Mesenchymal stem cell (in vitro differentiated cells and primary cell): ENCODE measurements around the gene POLDIP3.

ENCODE experiments used
- DNase-seq: peaks from one replicate; pipeline ENCODE4 v3.0.0-alpha.2; 2013
- H2AFZ ChIP-seq: one replicate; pipeline ENCODE4 v1.6.1; 2013; ENCODE audit warnings: low read depth, mild to moderate bottlenecking, control low read depth, inconsistent platforms, low read length, moderate library complexity
- H2AK5ac ChIP-seq: 2 replicates; pipeline ENCODE4 v1.6.1; 2013; ENCODE audit warnings: low read length, moderate library complexity, mild to moderate bottlenecking, inconsistent platforms; ENCODE audit not compliant: severe bottlenecking
- H2BK120ac ChIP-seq: one replicate; pipeline ENCODE4 v1.6.1; 2013; ENCODE audit warnings: low read depth, mild to moderate bottlenecking, inconsistent platforms, low read length, moderate library complexity
- H2BK12ac ChIP-seq, 2 experiments: one replicate each; pipeline ENCODE4 v1.6.1; 2013; ENCODE audit warnings: inconsistent platforms in 2 of 2, low read length in 2 of 2, mild to moderate bottlenecking in 2 of 2, moderate library complexity in 2 of 2, control low read depth in 1 of 2
- H2BK15ac ChIP-seq: one replicate; pipeline ENCODE4 v1.6.1; 2013; ENCODE audit warnings: mild to moderate bottlenecking, low read depth, inconsistent platforms; ENCODE audit not compliant: poor library complexity, severe bottlenecking
- H2BK5ac ChIP-seq: 2 replicates; pipeline ENCODE4 v1.6.1; 2013; ENCODE audit warnings: low read depth, mild to moderate bottlenecking, low read length, control low read depth, inconsistent platforms; ENCODE audit not compliant: poor library complexity, severe bottlenecking
- H3K14ac ChIP-seq, 2 experiments: one replicate each; pipeline ENCODE4 v1.6.1; 2013; ENCODE audit warnings: inconsistent platforms in 2 of 2, low read length in 2 of 2, control low read depth in 1 of 2, mild to moderate bottlenecking in 1 of 2, moderate library complexity in 1 of 2
- H3K18ac ChIP-seq, 2 experiments: one replicate each; pipeline ENCODE4 v1.6.1; 2013; ENCODE audit warnings: inconsistent platforms in 2 of 2, low read length in 2 of 2, control low read depth in 1 of 2, low read depth in 1 of 2, mild to moderate bottlenecking in 1 of 2
- H3K23ac ChIP-seq, 2 experiments: one replicate each; pipeline ENCODE4 v1.6.1; 2013; ENCODE audit warnings: inconsistent platforms in 2 of 2, low read length in 2 of 2, mild to moderate bottlenecking in 2 of 2, moderate library complexity in 2 of 2, control low read depth in 1 of 2
- H3K27ac ChIP-seq: 2 replicates; pipeline ENCODE4 v1.5.1; 2013; ENCODE audit warnings: mild to moderate bottlenecking, moderate library complexity, low read length, control low read depth, inconsistent platforms; ENCODE audit not compliant: poor library complexity, severe bottlenecking
- H3K27me3 ChIP-seq, 2 experiments: 2 replicates each; pipeline versions ENCODE4 v1.6.1 to v1.7.0; 2013; ENCODE audit warnings: low read length in 2 of 2, mild to moderate bottlenecking in 2 of 2, moderate library complexity in 2 of 2, control low read depth in 1 of 2, inconsistent platforms in 1 of 2; ENCODE audit not compliant: control insufficient read depth in 1 of 2, insufficient read depth in 1 of 2
- H3K36me3 ChIP-seq, 2 experiments: 2 replicates each; pipeline versions ENCODE4 v1.6.1 to v1.7.0; 2013; ENCODE audit warnings: low read length in 2 of 2, control low read depth in 1 of 2, inconsistent platforms in 1 of 2, low read depth in 1 of 2, mild to moderate bottlenecking in 1 of 2; ENCODE audit not compliant: insufficient read depth in 2 of 2, control insufficient read depth in 1 of 2
- H3K4ac ChIP-seq, 2 experiments: one replicate each; pipeline ENCODE4 v1.6.1; 2013; ENCODE audit warnings: inconsistent platforms in 2 of 2, low read length in 2 of 2, mild to moderate bottlenecking in 2 of 2, moderate library complexity in 2 of 2, control low read depth in 1 of 2, low read depth in 1 of 2
- H3K4me1 ChIP-seq: 2 replicates; pipeline ENCODE4 v1.6.1; 2013; ENCODE audit warnings: low read depth, low read length, control low read depth; ENCODE audit not compliant: control insufficient read depth, insufficient read depth
- H3K4me2 ChIP-seq: 2 replicates; pipeline ENCODE4 v1.6.1; 2013; ENCODE audit warnings: low read length, mild to moderate bottlenecking, inconsistent platforms; ENCODE audit not compliant: poor library complexity, severe bottlenecking
- H3K4me3 ChIP-seq, 2 experiments: 2 replicates each; pipeline versions ENCODE4 v1.5.1 to v1.7.0; 2013; ENCODE audit warnings: low read length in 2 of 2, mild to moderate bottlenecking in 2 of 2, control low read depth in 1 of 2, low read depth in 1 of 2; ENCODE audit not compliant: insufficient read depth in 1 of 2
- H3K79me1 ChIP-seq: replicated peaks from 2 replicates; pipeline ENCODE4 v1.6.1; 2013; ENCODE audit warnings: mild to moderate bottlenecking, control low read depth, low read length, inconsistent platforms; ENCODE audit not compliant: poor library complexity, severe bottlenecking
- H3K9ac ChIP-seq: 2 replicates; pipeline ENCODE4 v1.7.0; 2013; ENCODE audit warnings: mild to moderate bottlenecking, low read length, moderate library complexity
- H3K9me3 ChIP-seq: 2 replicates; pipeline ENCODE4 v1.7.0; 2013; ENCODE audit warnings: mild to moderate bottlenecking, low read length; ENCODE audit not compliant: control insufficient read depth
- H4K8ac ChIP-seq: one replicate; pipeline ENCODE4 v1.6.1; 2013; ENCODE audit warnings: inconsistent platforms, mild to moderate bottlenecking, low read length, moderate library complexity
- H4K91ac ChIP-seq: one replicate; pipeline ENCODE4 v1.6.1; 2013; ENCODE audit warnings: mild to moderate bottlenecking, low read length, inconsistent platforms
- WGBS: methylation state at CpG from one replicate; pipeline ENCODE4 v1.1.7; 2013; ENCODE audit warnings: mixed read lengths; 5-methylcytosine and 5-hydroxymethylcytosine counted together

The POLDIP3 gene

DNA sequence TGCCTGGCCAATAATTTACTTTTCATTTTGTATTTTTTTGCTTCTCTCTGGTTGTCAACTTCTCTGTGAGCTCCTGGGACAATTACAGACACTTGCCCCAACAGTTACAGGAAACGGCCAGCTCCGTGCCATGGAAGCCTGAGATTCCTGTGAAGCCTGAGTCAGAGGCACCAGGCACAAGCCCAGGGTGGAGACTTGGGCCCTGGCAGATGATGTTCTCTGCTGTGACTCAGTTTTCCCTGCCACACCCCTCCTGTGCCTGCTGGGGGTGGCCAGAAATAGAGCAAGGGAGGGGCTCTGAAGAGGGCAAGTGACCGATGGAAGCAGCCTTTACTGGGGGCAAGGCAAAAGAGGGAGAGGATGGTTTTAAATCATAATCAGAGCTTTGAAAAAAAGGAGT, 20.8 kb upstream of the POLDIP3 start:
- H3K23ac ChIP-seq, result no peak overlapping the region
- peak overlapping the region; percentile 53 for H2AK5ac ChIP-seq
- no peak overlapping the region for H3K18ac ChIP-seq
- peak overlapping the region; percentile 67 for H3K27ac ChIP-seq
- no peak overlapping the region for H3K4ac ChIP-seq
- WGBS, result 0% methylated on average over 3 of the region's 3 CpGs
- H3K36me3 ChIP-seq, result peaks cover 43 to 48% of the 10 kb centered on the region in 2 experiments
- peak; percentile 93 for DNase-seq
- H3K79me1 ChIP-seq, result peaks cover 22% of the 10 kb centered on the region
- H2BK15ac ChIP-seq, result no peak overlapping the region
- peak overlapping the region in 1 of 2 experiments; percentile 37 for H3K4me3 ChIP-seq
- no peaks in the 10 kb centered on the region for H3K27me3 ChIP-seq
- no peak overlapping the region for H3K4me2 ChIP-seq
- H2AFZ ChIP-seq, result no peak overlapping the region
- peak overlapping the region in 1 of 2 experiments; percentile 30 for H3K14ac ChIP-seq
- peaks cover 34% of the 10 kb centered on the region for H3K4me1 ChIP-seq
- peak overlapping the region; percentile 75 for H3K9ac ChIP-seq
- no peak overlapping the region for H2BK120ac ChIP-seq
- H3K9me3 ChIP-seq, result no peaks in the 10 kb centered on the region
- H4K8ac ChIP-seq, result peak overlapping the region; percentile 76
- H2BK12ac ChIP-seq, result peak overlapping the region in 1 of 2 experiments; percentile 29
- no peak overlapping the region for H2BK5ac ChIP-seq
- no peak overlapping the region for H4K91ac ChIP-seq

DNA sequence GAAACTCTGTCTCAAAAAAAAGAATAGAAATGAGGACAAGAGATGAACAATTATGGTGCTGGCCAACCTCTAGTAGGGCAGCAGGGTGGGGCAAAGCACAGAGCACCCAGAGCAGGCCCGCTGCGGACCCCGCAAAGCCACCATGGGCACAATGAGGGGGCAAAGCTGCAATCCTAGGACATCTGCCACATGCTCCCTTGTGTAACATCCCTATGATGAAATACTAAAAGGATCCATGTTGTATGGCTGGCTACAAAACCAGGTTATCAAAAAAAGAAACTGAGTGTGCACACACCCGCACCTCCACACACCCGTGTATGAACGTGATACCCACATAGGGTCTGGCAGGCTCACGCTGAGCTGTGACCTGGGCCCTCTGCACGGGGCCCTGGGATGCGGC, 18.3 kb upstream of the POLDIP3 start:
- WGBS, result 98% methylated on average over 7 of the region's 9 CpGs
- H3K4ac ChIP-seq, result no peak overlapping the region
- DNase-seq, result no peak
- peak overlapping the region in 1 of 2 experiments; percentile 25 for H2BK12ac ChIP-seq
- H2BK5ac ChIP-seq, result no peak overlapping the region
- H3K23ac ChIP-seq, result no peak overlapping the region
- no peak overlapping the region for H3K18ac ChIP-seq
- H3K9ac ChIP-seq, result no peak overlapping the region
- H3K79me1 ChIP-seq, result peaks cover 39% of the 10 kb centered on the region
- H3K4me3 ChIP-seq, result no peak overlapping the region
- no peak overlapping the region for H2BK15ac ChIP-seq
- no peak overlapping the region for H2AFZ ChIP-seq
- H3K9me3 ChIP-seq, result no peaks in the 10 kb centered on the region
- H2BK120ac ChIP-seq, result no peak overlapping the region
- H2AK5ac ChIP-seq, result no peak overlapping the region
- H3K36me3 ChIP-seq, result peaks cover 66 to 71% of the 10 kb centered on the region in 2 experiments
- no peaks in the 10 kb centered on the region for H3K27me3 ChIP-seq
- H4K91ac ChIP-seq, result no peak overlapping the region
- no peak overlapping the region for H4K8ac ChIP-seq
- no peak overlapping the region for H3K27ac ChIP-seq
- H3K4me2 ChIP-seq, result no peak overlapping the region
- H3K14ac ChIP-seq, result no peak overlapping the region
- peaks cover 32% of the 10 kb centered on the region for H3K4me1 ChIP-seq

DNA sequence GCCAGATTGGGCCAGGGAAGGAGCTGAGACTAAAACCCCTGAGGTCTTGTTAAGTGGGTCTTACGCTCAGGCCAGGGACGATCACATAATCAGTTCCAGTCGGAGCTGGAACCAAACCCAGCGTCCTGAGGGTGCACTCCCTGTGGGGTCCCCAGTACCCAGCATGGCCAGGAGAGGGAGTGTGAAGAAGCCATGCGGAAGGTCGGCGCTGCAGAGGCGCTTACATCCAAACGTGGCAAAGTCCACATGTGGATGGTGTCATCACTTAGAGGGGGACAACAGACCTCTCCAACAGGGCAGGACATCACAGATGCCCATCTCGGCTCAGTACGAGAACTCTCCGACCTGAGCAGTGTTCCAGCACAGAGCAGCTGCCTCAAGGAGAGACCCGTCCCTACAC, 17.4 kb upstream of the POLDIP3 start:
- Histone ChIP-seq H2AK5ac (peak overlapping the region; percentile 84), H3K18ac (no peak overlapping the region), H2AFZ (no peak overlapping the region), H3K4ac (no peak overlapping the region), H3K4me2 (no peak overlapping the region), H2BK12ac (peak overlapping the region in 1 of 2 experiments; percentile 3), H3K27ac (no peak overlapping the region), H4K91ac (no peak overlapping the region), H3K14ac (no peak overlapping the region), H3K79me1 (peaks cover 46% of the 10 kb centered on the region), H3K36me3 (peaks cover 72 to 75% of the 10 kb centered on the region in 2 experiments), H2BK15ac (no peak overlapping the region), H4K8ac (no peak overlapping the region), H3K9me3 (no peaks in the 10 kb centered on the region), H3K4me3 (no peak overlapping the region), H2BK120ac (no peak overlapping the region), H3K9ac (no peak overlapping the region), H3K27me3 (no peaks in the 10 kb centered on the region), H3K4me1 (peaks cover 32% of the 10 kb centered on the region), H2BK5ac (peak overlapping the region; percentile 21), H3K23ac (no peak overlapping the region)
- DNase-seq, result no peak
- 94% methylated on average over 13 of the region's 13 CpGs for WGBS

DNA sequence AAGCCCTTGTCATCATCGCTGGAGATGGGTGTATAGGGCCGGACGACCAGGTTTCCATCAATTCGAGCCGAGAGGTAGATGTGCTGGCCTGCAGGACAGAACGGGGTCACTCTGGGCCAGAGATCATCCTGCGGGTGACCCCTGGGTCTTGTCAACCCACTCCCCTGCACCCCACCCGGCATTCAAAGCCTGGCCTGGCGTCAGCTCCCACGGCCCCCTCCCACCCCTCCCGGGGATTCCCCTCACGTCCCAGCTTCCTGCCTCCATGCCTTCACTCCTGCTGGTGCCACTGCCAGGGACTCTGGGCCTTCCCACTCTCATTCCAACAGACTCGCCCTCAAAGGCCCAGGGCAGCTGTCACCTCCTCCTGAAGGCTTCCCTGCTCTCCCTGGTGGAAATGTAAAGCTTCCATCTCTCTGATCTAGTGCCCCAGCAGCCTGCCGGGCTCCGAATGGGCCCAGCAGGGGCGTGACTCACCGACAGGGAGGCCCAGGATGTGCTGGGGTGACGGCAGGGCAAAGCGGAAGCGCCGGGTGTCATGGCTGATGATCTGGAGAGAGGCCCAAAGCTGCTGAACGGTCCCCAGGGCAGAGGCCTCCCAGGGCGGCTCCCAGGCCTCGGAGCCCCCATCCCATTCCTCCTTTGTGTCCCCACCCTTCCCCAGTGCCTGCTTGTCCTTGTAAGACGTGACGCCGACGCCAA, 16.4 kb upstream of the POLDIP3 start:
- peak; percentile 37 for DNase-seq
- H3K36me3 ChIP-seq, result peaks cover 76% of the 10 kb centered on the region in 2 experiments
- peak overlapping the region in 1 of 2 experiments; percentile 13 for H3K18ac ChIP-seq
- H3K9me3 ChIP-seq, result no peaks in the 10 kb centered on the region
- no peak overlapping the region for H3K4me2 ChIP-seq
- H4K91ac ChIP-seq, result peak overlapping the region; percentile 36
- peak overlapping the region; percentile 66 for H2BK5ac ChIP-seq
- no peak overlapping the region for H3K4me3 ChIP-seq
- peak overlapping the region in 1 of 2 experiments; percentile 4 for H2BK12ac ChIP-seq
- peak overlapping the region; percentile 58 for H3K27ac ChIP-seq
- no peak overlapping the region for H2BK120ac ChIP-seq
- no peaks in the 10 kb centered on the region for H3K27me3 ChIP-seq
- H2AFZ ChIP-seq, result no peak overlapping the region
- peak overlapping the region; percentile 84 for H2AK5ac ChIP-seq
- H3K79me1 ChIP-seq, result peaks cover 56% of the 10 kb centered on the region
- no peak overlapping the region for H3K14ac ChIP-seq
- no peak overlapping the region for H2BK15ac ChIP-seq
- peaks cover 32% of the 10 kb centered on the region for H3K4me1 ChIP-seq
- H3K4ac ChIP-seq, result no peak overlapping the region
- peak overlapping the region in 1 of 2 experiments; percentile 46 for H3K23ac ChIP-seq
- H4K8ac ChIP-seq, result peak overlapping the region; percentile 52
- 86% methylated on average over 28 of the region's 28 CpGs for WGBS
- H3K9ac ChIP-seq, result no peak overlapping the region
